ENCODE measurements around the gene CLDN1. TPM values are rescaled to one million over a fixed set of nuclear protein-coding genes. Genes with fewer than 3 reads are reported as not detected.
"Not testable (repeated sequence)": the region's sequence is repeated elsewhere in the genome, so short reads cannot be mapped to it uniquely, and the experiment has no call there.

The CLDN1 gene
- total RNA-seq, 4 donors from 2014 or later, result 0.37 to 0.95 (median 0.82) TPM; not detected in 1

GRCh38 chr3:190281308-190282051, 40.8 kb downstream of the CLDN1 start:
- H3K4me3 ChIP-seq, result no peak overlapping the region
- WGBS, 2 donors (ENCODE audit: low coverage in 1 of 2), result 67 to 78% methylated on average over 3 to 4 of the region's 4 CpGs
- intact Hi-C loops (cut with DNase I; ENCODE audit: low total_unique reads) (no loop called here), in situ Hi-C loops (cut with MboI; ENCODE audit: low pct_ligation_motif_present in 1 of 4, low pct_unique_long_range_greater_than_20kb in 1 of 4, low sequenced_read_pairs in 3 of 4) (no loop called here)
- no peaks in the 10 kb centered on the region for H3K27me3 ChIP-seq
- TF ChIP-seq EP300 (IDR thresholded peaks at IDR 0.05; ENCODE audit: low read depth) (no peak), POLR2AphosphoS5 (IDR thresholded peaks at IDR 0.05) (no peak), POLR2A (IDR thresholded peaks at IDR 0.05) (no peak)
- TF ChIP-seq, protein P1, sequence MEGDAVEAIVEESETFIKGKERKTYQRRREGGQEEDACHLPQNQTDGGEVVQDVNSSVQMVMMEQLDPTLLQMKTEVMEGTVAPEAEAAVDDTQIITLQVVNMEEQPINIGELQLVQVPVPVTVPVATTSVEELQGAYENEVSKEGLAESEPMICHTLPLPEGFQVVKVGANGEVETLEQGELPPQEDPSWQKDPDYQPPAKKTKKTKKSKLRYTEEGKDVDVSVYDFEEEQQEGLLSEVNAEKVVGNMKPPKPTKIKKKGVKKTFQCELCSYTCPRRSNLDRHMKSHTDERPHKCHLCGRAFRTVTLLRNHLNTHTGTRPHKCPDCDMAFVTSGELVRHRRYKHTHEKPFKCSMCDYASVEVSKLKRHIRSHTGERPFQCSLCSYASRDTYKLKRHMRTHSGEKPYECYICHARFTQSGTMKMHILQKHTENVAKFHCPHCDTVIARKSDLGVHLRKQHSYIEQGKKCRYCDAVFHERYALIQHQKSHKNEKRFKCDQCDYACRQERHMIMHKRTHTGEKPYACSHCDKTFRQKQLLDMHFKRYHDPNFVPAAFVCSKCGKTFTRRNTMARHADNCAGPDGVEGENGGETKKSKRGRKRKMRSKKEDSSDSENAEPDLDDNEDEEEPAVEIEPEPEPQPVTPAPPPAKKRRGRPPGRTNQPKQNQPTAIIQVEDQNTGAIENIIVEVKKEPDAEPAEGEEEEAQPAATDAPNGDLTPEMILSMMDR (IDR thresholded peaks at IDR 0.05), result no peak
- DNase-seq, result no peak
- peaks cover 7 to 14% of the 10 kb centered on the region in 2 donors for H3K9me3 ChIP-seq
- H3K4me1 ChIP-seq, result no peaks in the 10 kb centered on the region
- no peak overlapping the region for H3K27ac ChIP-seq
- H3K36me3 ChIP-seq, result no peaks in the 10 kb centered on the region

DNA sequence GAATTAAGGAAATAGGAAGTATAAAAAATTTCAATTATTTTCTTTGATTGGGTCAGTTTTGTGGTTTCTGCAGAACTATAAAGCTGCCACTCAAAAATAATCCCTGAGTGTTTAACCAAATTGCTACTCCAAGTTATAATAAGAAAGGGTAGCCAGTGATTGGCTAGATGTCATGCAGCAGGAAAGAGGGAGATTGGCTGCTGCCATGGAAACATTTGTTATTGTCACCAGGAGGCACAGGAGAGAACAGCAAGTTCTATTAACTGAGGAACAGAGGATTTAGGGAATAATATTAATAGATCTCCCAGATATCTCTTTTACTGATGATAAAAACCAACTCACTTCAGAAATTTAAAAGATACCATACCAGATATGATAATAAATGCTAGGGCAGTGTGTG, 42.6 kb downstream of the CLDN1 start:
- no peak for DNase-seq
- Histone ChIP-seq H3K4me1 (no peaks in the 10 kb centered on the region), H3K4me3 (no peak overlapping the region), H3K27me3 (no peaks in the 10 kb centered on the region), H3K36me3 (no peaks in the 10 kb centered on the region), H3K9me3 (no peaks in the 10 kb centered on the region), H3K27ac (no peak overlapping the region)
- intact Hi-C loops (cut with DNase I; ENCODE audit: low total_unique reads), result no loop called here
- in situ Hi-C loops (cut with MboI; ENCODE audit: low pct_ligation_motif_present in 1 of 4, low pct_unique_long_range_greater_than_20kb in 1 of 4, low sequenced_read_pairs in 3 of 4), result no loop called here
- TF ChIP-seq, protein P1 (IDR thresholded peaks at IDR 0.05), result no peak
- no peak for TF ChIP-seq POLR2AphosphoS5 (IDR thresholded peaks at IDR 0.05)
- no peak for TF ChIP-seq POLR2A (IDR thresholded peaks at IDR 0.05)
- no peak for TF ChIP-seq EP300 (IDR thresholded peaks at IDR 0.05; ENCODE audit: low read depth)

GRCh38 chr3:190272747-190273146, 49.5 kb downstream of the CLDN1 start:
- no peaks in the 10 kb centered on the region for H3K36me3 ChIP-seq
- no peak for TF ChIP-seq EP300 (IDR thresholded peaks at IDR 0.05; ENCODE audit: low read depth)
- TF ChIP-seq POLR2AphosphoS5 (IDR thresholded peaks at IDR 0.05), result no peak
- TF ChIP-seq, protein P1 (IDR thresholded peaks at IDR 0.05), result no peak
- no peak for TF ChIP-seq POLR2A (IDR thresholded peaks at IDR 0.05)
- no peak overlapping the region for H3K4me3 ChIP-seq
- peaks cover 0 to 12% (median 0%) of the 10 kb centered on the region in 4 donors for H3K4me1 ChIP-seq
- WGBS, 2 donors (ENCODE audit: low coverage in 1 of 2), result 29 to 39% methylated on average over 2 of the region's 2 CpGs
- peak overlapping the region in 1 of 4 donors; percentile 7 for H3K27ac ChIP-seq
- no peak for DNase-seq
- H3K27me3 ChIP-seq, result no peaks in the 10 kb centered on the region
- in situ Hi-C loops (cut with MboI; ENCODE audit: low pct_ligation_motif_present in 1 of 4, low pct_unique_long_range_greater_than_20kb in 1 of 4, low sequenced_read_pairs in 3 of 4), result no loop called here
- no peaks in the 10 kb centered on the region for H3K9me3 ChIP-seq
- intact Hi-C loops (cut with DNase I; ENCODE audit: low total_unique reads), result no loop called here

- Histone ChIP-seq H3K27ac (no peak overlapping the region), H3K36me3 (no peaks in the 10 kb centered on the region), H3K9me3 (no peaks in the 10 kb centered on the region), H3K27me3 (no peaks in the 10 kb centered on the region), H3K4me1 (peaks cover 0 to 25% (median 2%) of the 10 kb centered on the region in 4 donors), H3K4me3 (no peak overlapping the region)
- TF ChIP-seq POLR2AphosphoS5 (IDR thresholded peaks at IDR 0.05) (peak in 2 of 3 donors; percentile 26 to 27), EP300 (IDR thresholded peaks at IDR 0.05; ENCODE audit: low read depth) (no peak)
- in situ Hi-C loops (cut with MboI; ENCODE audit: low pct_ligation_motif_present in 1 of 4, low pct_unique_long_range_greater_than_20kb in 1 of 4, low sequenced_read_pairs in 3 of 4) (no loop called here), intact Hi-C loops (cut with DNase I; ENCODE audit: low total_unique reads) (no loop called here)
- WGBS, 2 donors (ENCODE audit: low coverage in 1 of 2), result 32 to 50% methylated on average over 2 of the region's 2 CpGs
- DNase-seq, result no peak
These were observed 53.1 kb downstream of the CLDN1 start for GRCh38 chr3:190269101-190269500.

- H3K36me3 ChIP-seq; H3K27me3 ChIP-seq; intact Hi-C loops (cut with DNase I; ENCODE audit: low total_unique reads); H3K27ac ChIP-seq; H3K9me3 ChIP-seq; in situ Hi-C loops (cut with MboI; ENCODE audit: low pct_ligation_motif_present in 1 of 4, low pct_unique_long_range_greater_than_20kb in 1 of 4, low sequenced_read_pairs in 3 of 4); H3K4me3 ChIP-seq; DNase-seq: not testable (repeated sequence)
- WGBS, 2 donors (ENCODE audit: low coverage in 1 of 2), result 91 to 92% methylated on average over 6 to 7 of the region's 7 CpGs
- H3K4me1 ChIP-seq, result peaks cover 0 to 19% (median 2%) of the 10 kb centered on the region in 4 donors
These were observed 54.8 kb downstream of the CLDN1 start for GRCh38 chr3:190267464-190267863.

Data from transverse colon (tissue), 4 donors.